ENCODE measurements around the gene FBLL1.
"Not testable (repeated sequence)": the region's sequence is repeated elsewhere in the genome, so short reads cannot be mapped to it uniquely, and the experiment has no call there.

FBLL1 gene

GRCh38 chr5:168553377-168554130, 24.4 kb downstream of the FBLL1 start:
- DNase-seq, result no peak

DNA sequence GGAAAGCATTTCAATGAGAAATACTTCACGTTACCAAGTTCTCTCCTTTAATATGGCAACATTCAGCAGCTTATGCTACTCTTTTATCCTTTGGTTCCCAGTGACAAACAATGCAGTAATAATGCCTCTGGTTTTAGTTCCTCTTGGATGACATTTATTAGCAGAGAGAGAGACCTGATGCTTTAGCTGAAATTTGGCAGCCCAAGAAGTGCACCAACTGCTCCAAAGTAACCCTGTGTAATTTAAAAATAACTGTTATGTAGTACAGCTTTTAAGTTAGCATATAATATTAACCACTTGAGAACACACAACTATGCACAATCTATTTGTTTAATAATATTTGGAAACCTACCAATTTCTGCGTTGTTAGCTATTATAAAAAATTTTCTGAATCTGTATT, 28.3 kb downstream of the FBLL1 start:
- no peak for DNase-seq

DNA sequence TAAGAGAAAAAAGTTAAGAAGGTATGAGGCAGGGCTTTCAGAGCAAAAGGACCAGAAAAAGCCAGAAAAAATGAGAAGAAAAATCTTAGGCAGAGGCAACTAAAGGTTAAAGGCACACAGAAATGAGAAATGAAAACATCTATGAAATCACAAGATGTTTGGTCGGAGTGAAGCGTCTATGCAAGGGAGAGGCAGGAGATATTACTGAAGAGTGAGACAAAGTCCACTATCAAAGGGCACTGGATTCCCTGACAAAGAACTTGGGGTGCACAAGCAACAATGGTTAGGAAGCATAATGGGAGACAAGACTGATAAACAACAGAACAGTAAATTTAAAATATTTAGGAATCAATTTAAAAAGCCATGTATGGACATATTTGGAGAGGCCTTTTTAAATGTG, 33.2 kb downstream of the FBLL1 start:
- DNase-seq, result no peak

- DNase-seq, result no peak
Observed at GRCh38 chr5:168563959-168564358, 34.9 kb downstream of the FBLL1 start.

- no peak for DNase-seq
Observed at GRCh38 chr5:168568738-168569137, 39.6 kb downstream of the FBLL1 start.

DNA sequence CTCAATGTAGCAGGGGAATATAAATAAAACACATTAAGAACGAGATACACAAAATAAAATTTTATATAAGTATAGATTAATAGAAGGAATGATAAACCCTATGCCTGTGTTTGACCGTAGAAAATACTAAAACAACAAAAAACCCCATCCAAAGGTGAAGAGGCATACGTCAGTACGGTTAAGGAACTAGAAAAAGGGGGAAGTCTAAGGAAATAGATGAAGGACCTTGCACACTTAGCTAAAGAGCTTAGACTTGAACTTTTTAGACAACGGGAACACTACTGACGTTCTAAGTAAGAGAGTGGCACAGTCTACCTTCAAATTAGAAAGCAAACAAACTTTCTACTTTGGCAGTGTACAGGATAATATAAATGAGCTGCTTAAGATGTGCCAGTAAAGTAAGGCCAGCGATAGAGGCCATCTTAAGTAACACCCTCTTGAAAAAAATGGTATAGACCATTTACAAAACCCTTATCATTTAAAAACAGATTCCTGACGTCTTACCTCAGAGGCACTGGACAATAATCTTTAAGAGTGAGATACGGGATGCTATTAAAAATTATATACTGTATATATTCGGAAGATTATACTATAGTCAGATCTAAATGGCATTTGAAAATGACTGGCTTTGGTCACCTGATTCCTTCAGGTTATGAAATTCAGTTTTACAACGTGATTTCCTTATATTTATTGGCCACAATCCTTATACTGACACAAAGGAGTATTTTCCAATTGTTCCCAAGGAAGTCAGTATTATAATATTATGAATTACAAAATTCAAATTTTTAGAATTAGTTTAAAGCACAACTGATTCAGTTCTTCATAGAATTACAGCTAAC, 41.6 kb downstream of the FBLL1 start:
- DNase-seq, result no peak

GRCh38 chr5:168573663-168574062, 44.6 kb downstream of the FBLL1 start:
- DNase-seq, result not testable (repeated sequence)

- DNase-seq, result not testable (repeated sequence)
Observed at GRCh38 chr5:168574156-168574555, 45.1 kb downstream of the FBLL1 start.

GRCh38 chr5:168575391-168576372, 46.6 kb downstream of the FBLL1 start:
- DNase-seq, result no peak

DNA sequence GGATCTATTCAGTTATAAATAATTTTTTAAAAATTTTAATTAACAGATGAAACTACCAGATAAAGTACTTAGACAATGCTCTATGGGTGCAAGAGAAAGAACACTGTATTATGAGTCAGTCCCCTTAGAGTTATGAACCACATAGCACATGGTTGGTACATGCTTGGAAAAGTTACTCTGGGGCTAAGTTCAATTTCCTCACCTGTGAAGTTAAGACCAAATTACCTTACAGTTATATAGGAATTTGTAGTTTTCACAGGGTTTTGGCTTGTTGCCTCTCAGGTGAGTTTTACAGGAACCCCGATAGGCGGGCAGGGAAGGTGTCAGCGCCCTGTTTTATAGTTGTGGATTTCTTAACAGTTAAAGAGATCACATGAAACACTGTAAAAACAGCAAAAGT, 48.9 kb downstream of the FBLL1 start:
- DNase-seq, result no peak

DNA sequence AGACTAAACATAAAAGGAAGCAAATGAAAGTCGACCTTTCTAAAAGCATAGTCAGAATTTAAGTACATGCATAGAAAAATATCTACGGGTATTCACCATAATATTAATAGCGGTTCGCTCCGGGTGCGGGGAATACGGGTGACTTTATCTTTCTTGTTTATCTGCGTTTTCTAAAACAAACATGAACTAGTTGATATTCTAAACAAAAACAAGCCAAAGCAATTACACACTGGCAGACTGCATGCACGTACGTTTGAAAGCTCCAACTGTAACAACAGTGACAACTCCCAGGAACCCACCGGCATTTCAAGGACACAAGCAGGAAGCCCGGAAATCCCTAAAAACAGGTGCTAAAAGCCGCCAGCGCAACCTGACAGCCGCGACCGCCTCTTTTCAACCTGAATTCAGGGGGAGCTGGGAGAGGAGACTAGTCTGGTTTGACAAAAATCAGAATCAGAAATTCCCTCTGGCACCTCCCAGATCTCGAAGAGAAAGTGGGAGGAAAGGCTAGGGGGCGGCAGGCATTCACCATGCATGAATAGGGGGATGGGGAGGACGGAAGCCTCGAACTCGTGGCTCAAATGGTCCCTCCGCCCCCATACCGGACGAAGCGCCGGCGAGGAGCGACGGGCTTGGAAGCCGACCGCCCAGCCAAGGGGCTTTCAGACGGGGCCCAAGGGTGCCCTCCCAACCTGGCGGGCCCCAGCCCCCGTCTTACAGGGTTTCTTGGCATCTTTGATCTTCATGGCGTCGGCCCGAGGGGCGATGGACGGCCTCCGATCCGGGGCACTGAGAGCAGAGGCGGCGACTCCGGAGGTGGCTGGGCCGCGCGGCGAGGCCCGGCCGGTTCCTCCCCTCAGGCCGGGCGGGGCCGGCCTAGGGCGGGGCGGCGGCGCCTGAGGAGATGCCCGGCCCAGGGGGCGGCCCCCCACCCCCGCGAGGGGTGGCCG, 49.7 kb downstream of the FBLL1 start, which contains the start of gene PANK3:
TSS of gene PANK3 (minus strand) at position 831 of the 950 bp plus-strand sequence. CDS start at position 746, 85 bp downstream.
- no peak for DNase-seq

- DNase-seq, result peak; percentile 92 to 93
Observed at GRCh38 chr5:168579488-168580226, 50.6 kb downstream of the FBLL1 start.

DNA sequence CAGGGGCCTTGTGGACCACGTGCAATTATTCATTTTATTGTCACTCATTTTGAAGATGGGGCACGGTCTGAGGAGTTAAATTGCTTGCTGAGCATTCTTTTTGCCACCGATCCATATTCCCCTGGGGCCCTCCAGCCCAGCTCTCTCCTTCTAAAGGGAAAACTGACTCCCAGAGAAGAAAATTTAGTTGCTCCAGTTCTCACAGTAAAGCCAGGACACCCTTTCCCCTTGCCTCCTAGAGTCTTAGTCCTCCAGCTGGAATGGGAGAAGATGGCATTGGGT, 51.1 kb downstream of the FBLL1 start:
- no peak for DNase-seq

Data from NCI-H1930 (cell line).